ENCODE results near the gene RASSF3. TPM values are rescaled to one million over a fixed set of nuclear protein-coding genes. Genes with fewer than 3 reads are reported as not detected.
"Not testable (repeated sequence)": the region's sequence is repeated elsewhere in the genome, so short reads cannot be mapped to it uniquely, and the experiment has no call there.

Gene RASSF3
- total RNA-seq, 2 experiments from 2014 or later, result 16.3 to 49.9 TPM

DNA sequence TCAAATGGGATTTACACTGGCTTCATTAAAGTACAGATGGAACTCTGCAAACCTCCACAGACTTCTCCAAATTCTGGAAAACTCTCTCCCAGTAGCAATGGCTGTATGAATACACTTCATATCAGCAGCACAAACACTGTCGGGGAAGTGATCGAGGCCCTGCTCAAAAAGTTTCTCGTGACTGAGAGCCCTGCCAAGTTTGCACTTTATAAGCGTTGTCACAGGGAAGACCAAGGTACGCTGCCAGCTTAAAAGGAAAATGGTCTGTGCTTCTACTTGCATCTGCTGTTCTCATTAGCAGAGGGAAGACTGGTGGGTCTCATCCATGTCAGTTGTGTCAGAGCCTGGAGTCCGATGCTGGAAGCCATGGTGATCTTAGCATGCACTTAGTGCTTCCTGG, 77.9 kb downstream of the RASSF3 start:
- H3K4me3 ChIP-seq (ENCODE audit: low read depth, low read length, poor library complexity, severe bottlenecking), result no peak overlapping the region
- BruUV-seq (replicated peaks), result no TSS peak
- intact Hi-C loops (cut with micrococcal nuclease; ENCODE audit: unreplicated experiment), result no loop called here
- peaks cover 78% of the 10 kb centered on the region for H3K36me3 ChIP-seq (ENCODE audit: insufficient read depth, low read length)
- no peak overlapping the region for H3K4me2 ChIP-seq (ENCODE audit: low read length)
- TF ChIP-seq EZH2phosphoT487 (IDR thresholded peaks at IDR 0.05; ENCODE audit: borderline replicate concordance, low read depth, low read length), result no peak
- TF ChIP-seq, protein P1, sequence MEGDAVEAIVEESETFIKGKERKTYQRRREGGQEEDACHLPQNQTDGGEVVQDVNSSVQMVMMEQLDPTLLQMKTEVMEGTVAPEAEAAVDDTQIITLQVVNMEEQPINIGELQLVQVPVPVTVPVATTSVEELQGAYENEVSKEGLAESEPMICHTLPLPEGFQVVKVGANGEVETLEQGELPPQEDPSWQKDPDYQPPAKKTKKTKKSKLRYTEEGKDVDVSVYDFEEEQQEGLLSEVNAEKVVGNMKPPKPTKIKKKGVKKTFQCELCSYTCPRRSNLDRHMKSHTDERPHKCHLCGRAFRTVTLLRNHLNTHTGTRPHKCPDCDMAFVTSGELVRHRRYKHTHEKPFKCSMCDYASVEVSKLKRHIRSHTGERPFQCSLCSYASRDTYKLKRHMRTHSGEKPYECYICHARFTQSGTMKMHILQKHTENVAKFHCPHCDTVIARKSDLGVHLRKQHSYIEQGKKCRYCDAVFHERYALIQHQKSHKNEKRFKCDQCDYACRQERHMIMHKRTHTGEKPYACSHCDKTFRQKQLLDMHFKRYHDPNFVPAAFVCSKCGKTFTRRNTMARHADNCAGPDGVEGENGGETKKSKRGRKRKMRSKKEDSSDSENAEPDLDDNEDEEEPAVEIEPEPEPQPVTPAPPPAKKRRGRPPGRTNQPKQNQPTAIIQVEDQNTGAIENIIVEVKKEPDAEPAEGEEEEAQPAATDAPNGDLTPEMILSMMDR (conservative IDR thresholded peaks at IDR 0.05; ENCODE audit: low read length), result no peak
- H3K4me1 ChIP-seq (ENCODE audit: insufficient read depth, low read length, poor library complexity, severe bottlenecking), result no peaks in the 10 kb centered on the region
- no peak overlapping the region for H2AFZ ChIP-seq (ENCODE audit: low read length)
- peaks cover 5% of the 10 kb centered on the region; the same call in 1 of the 2 replicates for H3K79me2 ChIP-seq (ENCODE audit: insufficient read depth, low read depth, low read length)
- no peak overlapping the region for H3K27ac ChIP-seq (ENCODE audit: low read depth, low read length, poor library complexity, severe bottlenecking)
- ChIA-PET POLR2A (interaction anchor here (1.3 to 2.2 kb wide), 3 partner anchors 8 to 75 kb away, joined by 3 to 8 read pairs (median 6); no protein-coding TSS in a partner anchor), CTCF (ENCODE audit: unreplicated experiment) (interaction anchor here (1.0 kb wide), 1 partner anchor 11 kb away, joined by 3 read pairs; no protein-coding TSS in a partner anchor)
- H4K20me1 ChIP-seq (ENCODE audit: insufficient read depth, low read length), result 0 out of 2 replicates have a peak, but pooled peaks cover 5% of the 10 kb centered on the region
- DNase-seq (ENCODE audit: low spot score), result no peak
- H3K9me2 ChIP-seq (ENCODE audit: insufficient read depth, low read length), result no peaks in the 10 kb centered on the region
- H3K9me3 ChIP-seq (ENCODE audit: low read length), result no peaks in the 10 kb centered on the region

DNA sequence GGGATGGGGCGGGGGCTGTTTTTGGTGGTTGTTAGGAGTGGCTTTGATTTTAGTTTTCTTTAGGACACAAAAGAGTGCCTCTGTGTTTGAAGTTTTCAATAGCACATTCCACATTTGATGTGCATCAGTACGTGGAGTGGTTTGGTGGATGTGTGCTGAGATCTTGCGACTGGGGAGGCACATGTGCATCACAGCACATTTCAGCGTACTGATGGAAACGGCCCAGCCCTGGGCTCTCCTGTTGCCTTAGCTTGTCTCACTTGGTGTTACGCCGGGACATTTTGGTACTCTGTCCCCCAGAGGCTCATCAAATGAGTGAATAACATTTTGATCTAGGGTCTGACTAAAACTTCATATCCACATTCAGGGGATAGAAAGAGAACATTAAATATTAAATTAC, 78.4 kb downstream of the RASSF3 start:
- CTCF ChIA-PET (ENCODE audit: unreplicated experiment), result interaction anchor here (1.0 kb wide), 2 partner anchors 9 to 12 kb away, joined by 3 to 4 read pairs; no protein-coding TSS in a partner anchor
- POLR2A ChIA-PET, result interaction anchor here (1.0 to 2.2 kb wide), 8 partner anchors 9 to 78 kb away, joined by 3 to 8 read pairs (median 4); no protein-coding TSS in a partner anchor
- no peaks in the 10 kb centered on the region for H3K4me1 ChIP-seq (ENCODE audit: insufficient read depth, low read length, poor library complexity, severe bottlenecking)
- no peaks in the 10 kb centered on the region for H3K9me2 ChIP-seq (ENCODE audit: insufficient read depth, low read length)
- no peaks in the 10 kb centered on the region for H3K9me3 ChIP-seq (ENCODE audit: low read length)
- no peak overlapping the region for H3K27ac ChIP-seq (ENCODE audit: low read depth, low read length, poor library complexity, severe bottlenecking)
- no peak overlapping the region for H2AFZ ChIP-seq (ENCODE audit: low read length)
- peaks cover under 1% of the 10 kb centered on the region; the same call in 1 of the 2 replicates for H3K79me2 ChIP-seq (ENCODE audit: insufficient read depth, low read depth, low read length)
- BruUV-seq (replicated peaks), result no TSS peak
- no peak for DNase-seq (ENCODE audit: low spot score)
- H3K4me3 ChIP-seq (ENCODE audit: low read depth, low read length, poor library complexity, severe bottlenecking), result no peak overlapping the region
- 0 out of 2 replicates have a peak, but pooled peaks cover under 1% of the 10 kb centered on the region for H4K20me1 ChIP-seq (ENCODE audit: insufficient read depth, low read length)
- no peak overlapping the region for H3K4me2 ChIP-seq (ENCODE audit: low read length)
- H3K36me3 ChIP-seq (ENCODE audit: insufficient read depth, low read length), result peaks cover 82% of the 10 kb centered on the region
- intact Hi-C loops (cut with micrococcal nuclease; ENCODE audit: unreplicated experiment), result no loop called here
- TF ChIP-seq, protein P1 (conservative IDR thresholded peaks at IDR 0.05; ENCODE audit: low read length), result no peak
- no peak for TF ChIP-seq EZH2phosphoT487 (IDR thresholded peaks at IDR 0.05; ENCODE audit: borderline replicate concordance, low read depth, low read length)

DNA sequence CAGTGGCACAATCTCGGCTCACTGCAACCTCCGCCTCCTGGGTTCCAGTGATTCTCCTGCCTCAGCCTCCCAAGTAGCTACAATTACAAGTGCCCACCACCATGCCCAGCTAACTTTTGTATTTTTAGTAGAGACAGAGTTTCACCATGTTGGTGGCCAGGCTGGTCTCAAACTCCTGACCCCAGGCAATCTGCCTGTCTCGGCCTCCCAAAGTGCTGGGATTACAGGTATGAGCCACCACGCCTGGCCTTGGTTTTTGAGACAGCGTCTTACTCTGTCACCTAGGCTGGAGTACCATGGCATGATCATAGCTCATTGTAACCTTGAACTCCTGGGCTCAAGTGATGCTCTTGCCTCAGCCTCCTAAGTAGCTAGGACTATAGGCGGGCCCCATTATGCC, 79.9 kb downstream of the RASSF3 start:
- H3K9me2 ChIP-seq (ENCODE audit: insufficient read depth, low read length); H3K4me3 ChIP-seq (ENCODE audit: low read depth, low read length, poor library complexity, severe bottlenecking); H2AFZ ChIP-seq (ENCODE audit: low read length); DNase-seq (ENCODE audit: low spot score); H3K4me2 ChIP-seq (ENCODE audit: low read length); H3K4me1 ChIP-seq (ENCODE audit: insufficient read depth, low read length, poor library complexity, severe bottlenecking); H3K79me2 ChIP-seq (ENCODE audit: insufficient read depth, low read depth, low read length); BruUV-seq (replicated peaks); H3K27ac ChIP-seq (ENCODE audit: low read depth, low read length, poor library complexity, severe bottlenecking); CTCF ChIA-PET (ENCODE audit: unreplicated experiment); H4K20me1 ChIP-seq (ENCODE audit: insufficient read depth, low read length); intact Hi-C loops (cut with micrococcal nuclease; ENCODE audit: unreplicated experiment); H3K9me3 ChIP-seq (ENCODE audit: low read length): not testable (repeated sequence)
- peaks cover 85% of the 10 kb centered on the region for H3K36me3 ChIP-seq (ENCODE audit: insufficient read depth, low read length)
- POLR2A ChIA-PET, result interaction anchor here (0.5 to 2.2 kb wide), 5 partner anchors 10 to 138 kb away, joined by 3 to 8 read pairs (median 3); no protein-coding TSS in a partner anchor

All from OCI-LY7 (cell line).